T47D (cell line): ENCODE data around the gene ABHD2.

Experiments
- DNase-seq, 2 experiments: peaks; one replicate each; pipeline versions ENCODE4 v3.0.0 to v3.0.0-alpha.2; 2011 to 2012; ENCODE audit warnings: low read depth in 1 of 2, low spot score in 1 of 2
- JUND ChIP-seq: IDR thresholded peaks from 2 replicates; pipeline ENCODE4 v1.6.1; 2012; ENCODE audit warnings: low read depth
- in situ Hi-C: cut with HindIII; loops from 2 replicates; pipeline ENCODE4 v1.10.0; 2016; ENCODE audit warnings: low sequenced_read_pairs, low pct_unique_long_range_greater_than_20kb

Gene ABHD2

DNA sequence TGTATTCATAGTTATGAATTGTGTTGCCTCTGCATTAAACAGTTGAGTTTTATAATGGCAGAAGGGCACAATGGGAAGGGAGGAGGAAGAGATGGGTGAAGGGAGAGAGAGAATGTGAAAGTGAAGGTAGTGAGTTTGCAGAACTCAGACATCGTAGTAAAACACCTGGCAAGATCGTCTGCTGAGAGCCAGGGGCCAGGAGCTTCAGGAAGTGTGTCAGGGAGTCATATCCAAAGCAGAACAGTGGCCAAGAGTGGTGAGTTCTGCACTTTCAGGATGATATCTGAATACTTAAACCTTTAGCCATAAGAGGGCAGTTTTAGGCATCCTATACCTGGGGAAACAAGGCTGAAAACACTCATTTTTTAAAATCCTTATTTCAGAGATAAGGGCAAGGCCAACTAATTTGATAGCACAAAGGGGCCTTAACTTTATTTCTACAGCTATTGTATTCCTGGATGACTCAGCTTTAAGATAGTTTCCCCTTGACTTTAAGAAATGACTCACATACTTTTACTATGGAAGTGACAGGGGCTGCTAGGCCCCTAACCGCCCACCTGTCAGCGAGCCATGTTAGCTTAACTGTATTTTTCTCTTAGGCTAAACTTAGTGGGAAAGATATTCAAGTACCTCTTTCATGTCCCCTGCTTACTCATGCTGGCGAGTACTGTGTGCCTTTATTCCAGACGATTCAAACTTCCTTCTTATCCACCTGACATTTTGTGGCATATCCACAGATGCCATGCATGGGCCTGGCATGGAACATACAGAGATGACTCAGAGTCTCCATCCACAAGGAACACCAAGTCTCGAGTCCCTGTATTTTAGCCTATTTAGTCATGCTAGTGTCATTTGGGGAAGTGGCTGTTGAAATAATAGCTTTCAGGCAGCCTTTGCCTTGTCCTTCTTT, 79.3 kb downstream of the ABHD2 start:
- TF ChIP-seq JUND: no peak
- DNase-seq: no peak
- in situ Hi-C loops: no loop called here

DNA sequence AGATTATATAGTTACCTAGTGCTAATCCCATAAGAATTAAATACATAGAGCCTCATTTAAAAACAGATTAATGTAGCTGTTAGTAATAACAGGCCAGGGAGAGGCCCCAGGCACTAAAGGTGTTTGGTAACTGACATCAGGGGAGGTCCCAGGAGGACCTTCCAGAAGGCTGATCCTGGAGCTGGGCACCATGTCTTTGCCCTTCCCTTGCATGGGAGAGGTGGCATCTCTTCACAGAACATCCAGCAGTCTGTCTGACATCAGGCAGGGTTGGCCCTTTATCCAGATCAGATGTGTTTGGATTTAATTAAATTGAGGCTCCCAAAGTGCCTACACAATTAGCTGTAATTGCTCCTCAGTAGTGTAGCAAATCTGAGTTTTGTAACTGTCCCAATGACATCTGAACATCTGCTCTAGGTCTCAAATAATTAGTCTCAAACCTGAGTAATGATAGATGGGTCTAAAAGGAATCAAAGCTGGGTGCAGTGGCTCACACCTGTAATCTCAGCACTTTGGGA, 80.1 kb downstream of the ABHD2 start:
- TF ChIP-seq JUND: no peak
- in situ Hi-C loops: no loop called here
- DNase-seq: no peak

DNA sequence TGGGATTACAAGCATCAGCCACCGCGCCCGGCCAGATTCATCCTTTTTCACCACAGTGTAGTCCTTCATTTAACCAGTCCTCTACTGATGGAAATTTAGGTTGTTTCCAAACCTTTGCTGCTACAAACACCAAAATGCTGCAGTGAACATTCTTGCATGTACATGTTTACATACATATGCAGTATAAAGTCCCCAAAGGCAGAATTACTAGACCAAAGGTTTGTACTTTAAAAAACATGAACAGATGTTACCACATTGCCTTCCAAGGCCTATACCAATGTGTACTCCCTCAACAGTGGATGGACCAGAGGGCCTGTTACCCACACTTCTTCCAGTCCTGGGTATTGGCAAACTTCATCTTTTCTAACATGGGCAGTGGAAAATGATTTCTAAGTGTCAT, 82.1 kb downstream of the ABHD2 start:
- in situ Hi-C loops: no loop called here
- TF ChIP-seq JUND: no peak
- no peak for DNase-seq

DNA sequence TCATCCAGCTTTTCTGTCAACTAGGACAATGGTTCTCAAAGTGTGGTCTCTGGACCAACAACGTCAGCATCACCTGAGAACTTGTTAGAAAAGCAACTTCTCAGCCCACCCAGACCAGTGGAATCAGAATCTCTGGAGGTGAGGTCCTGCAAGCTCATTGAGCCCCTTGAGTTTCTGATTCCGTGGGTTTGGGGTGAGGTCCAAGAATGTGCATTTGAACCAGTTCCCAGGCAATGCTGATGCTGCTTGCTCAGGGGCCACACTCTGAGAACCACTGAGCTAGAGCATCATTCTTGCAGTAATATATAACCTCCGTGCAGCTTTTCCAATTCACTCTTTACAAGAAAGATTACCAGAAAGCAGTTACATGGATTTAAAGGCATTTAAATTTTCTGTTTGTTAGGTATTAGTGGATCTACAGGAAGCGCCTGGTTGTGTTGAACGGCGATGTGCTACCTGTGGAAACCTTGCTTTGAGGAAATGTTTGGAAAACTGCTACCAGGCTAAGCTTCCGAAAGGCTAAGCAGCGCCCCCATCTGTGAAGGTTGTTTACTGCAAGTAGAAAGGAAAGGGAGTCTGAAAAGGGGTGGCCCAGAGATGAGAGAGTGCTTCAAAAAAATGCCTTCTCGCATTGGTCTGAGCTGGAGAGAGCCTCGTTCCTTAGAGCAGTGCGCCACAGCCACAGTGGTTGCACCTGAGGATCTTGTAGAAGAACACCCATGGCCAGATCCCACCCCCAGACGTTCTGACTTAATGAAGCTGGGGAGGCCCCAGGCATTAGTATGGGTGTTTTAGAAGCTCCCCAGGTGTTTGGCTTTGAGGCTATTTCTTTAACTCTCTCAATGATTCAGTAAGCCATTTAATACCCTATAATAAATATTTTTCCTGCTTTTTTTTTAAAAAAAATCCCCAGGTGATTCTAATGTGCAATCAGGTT, 83.1 kb downstream of the ABHD2 start:
- in situ Hi-C loops: no loop called here
- TF ChIP-seq JUND: no peak
- DNase-seq: peak; percentile 24 to 76

DNA sequence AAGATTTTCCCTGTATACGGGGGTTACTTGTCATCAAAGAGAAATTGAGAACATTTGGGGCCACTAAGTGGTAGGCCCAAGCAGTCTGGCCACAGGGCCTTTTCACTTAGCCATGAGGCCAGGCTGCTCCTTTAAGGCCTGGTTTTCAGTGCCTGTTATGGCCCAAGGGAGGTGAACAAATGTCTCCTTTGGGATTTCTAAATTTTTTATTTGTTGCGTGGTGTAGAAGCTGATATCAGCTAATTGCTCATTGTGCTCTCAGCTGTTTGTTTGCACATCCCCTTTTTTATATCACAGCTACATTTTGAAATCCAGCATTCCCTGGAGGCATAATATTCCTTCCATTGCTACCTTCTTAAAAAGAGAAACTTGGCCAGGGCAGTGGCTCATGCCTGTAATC, 84.7 kb downstream of the ABHD2 start:
- TF ChIP-seq JUND: no peak
- no peak for DNase-seq
- in situ Hi-C loops: no loop called here

DNA sequence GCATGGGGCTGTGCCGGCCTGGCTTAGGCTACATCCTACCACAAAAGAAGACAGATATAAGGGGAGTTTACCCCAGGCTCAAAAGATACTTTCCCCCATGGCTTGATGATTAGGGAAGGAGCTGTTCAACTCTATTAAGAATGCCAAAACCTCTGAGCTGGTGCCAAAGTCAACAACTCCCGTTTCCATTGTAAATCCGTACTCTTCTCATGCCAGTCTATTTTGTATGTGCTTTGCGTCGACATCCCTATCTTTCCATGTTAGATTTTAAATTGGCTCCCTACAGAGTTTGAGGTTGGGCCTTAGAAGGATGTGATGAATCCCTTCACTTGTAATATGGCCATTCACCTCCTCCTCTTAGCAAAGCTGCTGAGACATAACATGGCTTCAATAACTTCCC, 86.2 kb downstream of the ABHD2 start:
- in situ Hi-C loops: no loop called here
- DNase-seq: no peak
- no peak for TF ChIP-seq JUND

DNA sequence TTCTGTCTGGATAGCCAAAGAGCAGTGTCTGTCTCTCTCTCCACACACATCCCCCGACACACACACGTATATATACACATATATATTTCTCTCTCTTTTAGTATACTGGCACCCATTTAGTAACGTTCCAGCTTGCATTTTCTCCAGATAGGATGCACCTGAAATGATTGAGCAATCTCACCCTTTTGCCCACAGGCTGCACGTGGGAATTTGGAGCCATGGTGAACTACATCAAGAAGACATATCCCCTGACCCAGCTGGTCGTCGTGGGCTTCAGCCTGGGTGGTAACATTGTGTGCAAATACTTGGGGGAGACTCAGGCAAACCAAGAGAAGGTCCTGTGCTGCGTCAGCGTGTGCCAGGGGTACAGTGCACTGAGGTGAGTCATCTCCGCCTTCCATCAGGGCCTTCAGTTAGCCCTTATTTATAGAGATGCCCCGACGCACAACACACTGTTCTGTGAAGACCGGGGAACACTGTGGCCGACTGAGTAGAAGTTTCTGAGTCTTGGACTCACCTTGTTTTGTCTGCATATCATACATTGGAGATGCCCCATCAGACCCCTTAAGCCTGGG, 87.4 kb downstream of the ABHD2 start:
- in situ Hi-C loops: no loop called here
- no peak for DNase-seq

DNA sequence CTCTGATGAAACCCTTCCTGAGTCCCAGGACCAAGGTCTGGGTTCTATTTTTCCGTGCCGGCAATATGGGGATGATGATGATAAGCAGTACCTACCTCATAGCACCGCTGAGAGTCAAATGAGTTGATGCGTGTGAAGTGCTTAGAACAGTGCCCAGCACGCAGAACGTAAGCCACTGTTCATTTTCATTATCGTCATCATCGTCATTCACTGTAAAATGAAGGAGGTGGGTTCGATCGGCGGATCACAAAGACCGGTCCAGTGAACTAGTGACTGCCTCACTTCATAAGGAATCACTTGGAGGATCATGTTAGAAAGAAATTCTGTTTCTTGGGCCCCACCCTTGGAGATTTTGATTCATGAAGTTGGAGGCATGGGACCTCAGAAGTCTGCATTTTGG, 88.9 kb downstream of the ABHD2 start:
- DNase-seq: no peak
- in situ Hi-C loops: no loop called here
- TF ChIP-seq JUND: no peak

More for the DNA sequence above, 87.4 kb downstream of the ABHD2 start:
- no peak for TF ChIP-seq JUND

DNA sequence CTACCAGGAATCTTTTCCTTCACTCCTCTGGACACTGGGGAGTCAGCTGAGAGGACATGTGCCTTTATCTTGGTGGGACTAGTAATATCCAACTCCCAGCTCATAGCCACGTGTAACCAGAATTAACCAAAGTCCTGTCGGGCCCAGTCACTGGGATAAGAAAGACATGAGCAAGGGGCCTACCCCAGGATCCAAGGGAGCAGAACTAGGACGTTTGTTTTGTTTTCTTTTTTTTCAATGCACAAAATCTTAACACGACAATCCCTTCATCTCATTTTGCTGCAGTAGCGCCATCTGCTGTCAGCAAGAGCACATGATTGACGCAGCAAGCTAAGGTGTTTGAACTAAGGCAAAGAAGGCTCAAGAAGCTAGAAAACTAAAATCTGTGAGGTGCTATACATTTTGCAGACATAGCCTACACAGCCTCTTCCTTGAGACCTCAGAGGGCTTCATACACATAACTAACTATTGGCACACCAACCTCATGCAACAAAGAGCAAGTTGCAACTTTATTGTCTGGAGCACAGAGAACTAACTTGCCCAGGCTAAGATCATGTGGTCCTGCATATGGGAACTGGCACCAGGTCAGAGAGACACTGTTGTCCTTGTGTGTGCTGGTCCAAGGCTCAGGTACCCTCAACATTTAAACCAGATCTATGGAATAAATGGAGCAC, 89.5 kb downstream of the ABHD2 start:
- in situ Hi-C loops: no loop called here
- no peak for TF ChIP-seq JUND
- DNase-seq: peak; percentile 28 to 83

DNA sequence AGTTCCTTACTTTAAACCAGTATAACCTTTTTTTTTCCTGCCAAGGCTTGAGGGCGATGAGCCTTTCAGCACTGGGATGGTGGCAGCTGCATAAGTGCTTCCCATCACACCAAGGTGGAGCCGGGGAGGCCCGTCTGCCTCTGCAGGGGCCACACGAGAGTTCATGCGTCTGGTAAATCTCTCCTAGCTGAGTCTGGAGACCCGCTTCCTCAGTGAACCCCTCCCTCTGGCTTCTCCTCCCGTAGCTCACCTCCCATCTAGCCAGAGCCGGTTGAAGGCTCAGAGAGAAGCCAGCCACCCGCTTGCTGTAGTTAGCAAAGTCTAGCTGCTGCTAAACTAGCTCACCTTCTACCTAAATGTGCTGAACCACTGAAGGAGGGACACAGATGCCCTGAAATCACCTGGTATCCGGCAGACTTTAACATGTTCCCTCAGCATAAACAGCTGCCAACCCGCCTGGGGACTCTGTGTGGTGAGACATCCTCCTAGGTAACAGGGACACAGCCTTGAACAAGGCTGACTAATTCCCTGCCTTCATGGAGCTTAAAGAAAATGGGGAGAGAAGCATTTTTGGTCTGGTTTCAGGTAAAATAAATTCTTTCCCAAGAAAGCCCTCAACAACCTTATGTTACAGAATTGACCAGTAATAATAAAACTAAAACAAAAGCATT, 90.2 kb downstream of the ABHD2 start:
- DNase-seq: no peak
- no peak for TF ChIP-seq JUND
- in situ Hi-C loops: no loop called here

DNA sequence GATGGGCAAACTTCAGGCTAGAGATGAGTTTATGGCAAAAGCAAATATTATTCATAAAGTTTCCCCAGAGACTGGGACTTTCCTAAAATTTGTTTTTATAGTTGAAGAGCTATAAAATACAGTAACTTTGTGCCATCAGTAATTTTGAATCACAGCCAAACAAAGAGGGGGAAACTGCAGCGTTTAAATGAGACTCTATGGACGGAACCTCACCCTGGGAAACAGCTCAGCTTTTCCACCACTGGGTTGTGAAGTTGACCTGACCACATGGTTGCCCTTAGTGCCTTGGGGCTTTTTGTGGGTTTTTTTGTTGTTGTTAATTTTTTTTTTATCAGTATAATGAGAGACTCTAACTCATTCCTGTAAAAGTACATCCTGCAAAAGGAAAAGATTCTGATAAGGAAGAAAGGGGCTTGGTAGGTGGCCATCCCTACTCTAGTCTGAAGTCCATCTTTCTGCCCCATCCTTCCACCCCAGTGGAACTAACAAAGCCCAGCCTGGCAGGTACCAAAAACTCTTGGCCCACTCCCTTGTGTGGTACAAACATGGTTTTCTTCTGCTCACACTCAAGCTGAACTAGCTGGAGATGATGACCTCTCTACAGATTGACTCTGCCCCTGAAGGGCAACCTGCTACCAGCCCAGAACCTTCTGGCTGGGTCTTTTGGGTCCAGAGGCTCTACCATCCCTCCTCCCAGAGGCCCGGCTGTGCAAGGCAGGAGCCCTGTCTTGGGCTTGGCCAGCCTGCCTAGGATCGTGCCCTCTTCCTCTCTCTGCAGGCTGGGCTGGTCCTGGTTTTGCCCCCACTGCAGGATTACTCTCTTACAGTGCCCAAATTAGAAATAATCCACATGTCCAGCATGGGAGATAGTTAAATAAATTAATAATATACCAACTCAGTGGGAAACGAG, 92.0 kb downstream of the ABHD2 start:
- TF ChIP-seq JUND: no peak
- no peak for DNase-seq
- in situ Hi-C loops: no loop called here
